ENCODE measurements around the gene PRSS3. TPM values are rescaled to one million over a fixed set of nuclear protein-coding genes. Genes with fewer than 3 reads are reported as not detected.
A peak's percentile ranks its signal among the peaks of the same experiment; 100 is the strongest.

PRSS3 gene
- total RNA-seq, 1 experiment from 2014 or later, result 66.3 TPM

DNA sequence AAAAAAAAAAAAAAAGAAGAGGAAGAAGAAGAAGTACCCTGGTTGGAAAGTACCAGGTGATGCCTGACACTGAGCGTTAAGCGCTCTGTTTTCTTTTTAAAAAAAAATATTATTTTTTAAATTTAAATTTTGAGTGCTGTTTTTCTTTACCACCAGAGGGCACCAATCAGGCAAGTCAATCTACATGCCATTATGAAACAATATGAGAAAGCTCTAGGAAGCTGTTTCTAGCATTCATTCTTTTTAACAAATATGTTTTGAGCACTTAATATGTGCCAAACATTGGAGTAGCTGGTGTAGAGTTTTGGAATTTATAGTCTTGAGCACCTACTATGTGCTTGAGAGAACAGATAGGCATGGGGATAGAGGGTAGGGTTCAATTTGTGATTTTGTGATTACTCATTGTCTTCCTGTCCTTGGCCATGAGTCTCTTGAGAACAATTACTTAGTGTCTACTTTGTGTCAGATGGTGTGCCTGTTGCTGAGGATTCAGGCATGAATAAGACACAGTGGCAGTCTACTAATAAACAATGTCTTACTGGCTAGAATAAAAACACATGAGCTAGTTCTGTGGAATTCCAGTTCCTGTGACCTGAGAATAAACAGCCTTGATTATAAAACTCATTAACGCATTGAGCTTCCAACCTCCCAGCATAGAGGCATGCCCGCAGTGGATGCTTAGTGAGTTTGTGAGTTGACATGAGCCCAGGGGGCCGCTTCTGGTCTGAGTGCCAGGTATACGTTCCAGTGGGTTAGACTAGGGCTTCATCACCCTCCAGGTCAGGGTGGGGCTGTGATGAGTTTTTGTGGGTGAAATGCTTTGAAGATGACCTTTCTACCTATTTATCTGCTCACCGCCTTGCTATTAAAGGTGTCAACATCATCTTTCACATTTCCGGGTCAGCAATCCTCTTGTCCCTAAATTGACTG is 18.6 kb downstream of the PRSS3 start (continued):
- TF ChIP-seq CEBPB (IDR thresholded peaks at IDR 0.05; ENCODE audit: low read depth) (peak; percentile 38), ZFX (IDR thresholded peaks at IDR 0.05) (no peak), JUND (IDR thresholded peaks at IDR 0.05) (0 out of 2 replicates have a peak, but pooled peaks have one; percentile 6), RAD21 (IDR thresholded peaks at IDR 0.05; ENCODE audit: low read depth) (peak; percentile 59), EZH2phosphoT487 (IDR thresholded peaks at IDR 0.05; ENCODE audit: borderline replicate concordance) (no peak), ELF1 (IDR thresholded peaks at IDR 0.05; ENCODE audit: borderline replicate concordance, low read depth) (no peak), CBX3 (IDR thresholded peaks at IDR 0.05; ENCODE audit: low read depth) (0 out of 2 replicates have a peak, but pooled peaks have one; percentile 52), EGR1 (IDR thresholded peaks at IDR 0.05; ENCODE audit: low read depth) (no peak)

DNA sequence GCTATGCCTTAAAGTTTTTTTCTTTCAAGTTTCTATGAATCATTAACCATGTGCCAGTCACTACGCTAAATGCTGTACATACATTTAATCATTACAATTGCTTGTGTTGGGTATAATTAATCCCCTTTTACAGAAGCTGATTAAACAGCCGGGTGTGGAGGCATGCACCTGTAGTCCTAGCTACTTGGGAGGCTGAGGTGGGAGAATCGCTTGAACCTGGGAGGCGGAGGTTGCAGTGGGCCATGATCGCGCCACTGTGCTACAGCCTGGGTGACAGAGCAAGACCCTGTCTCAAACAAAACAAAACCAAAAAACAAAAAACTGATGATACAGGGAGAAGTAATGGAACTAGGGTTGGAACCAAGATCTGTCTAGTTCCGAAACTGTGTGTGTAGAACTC is 20.4 kb downstream of the PRSS3 start:
- Histone ChIP-seq H3K4me1 (ENCODE audit: control insufficient read depth in 1 of 2, insufficient read depth in 2 of 2, low read length in 2 of 2) (peaks cover 28 to 54% of the 10 kb centered on the region in 2 experiments), H3K4me3 (replicated peaks in 1 of 2; ENCODE audit: low read depth in 1 of 2, low read length in 2 of 2) (peak overlapping the region in 1 of 2 experiments; percentile 87; a peak in 2 of 4 replicates), H3K9ac (ENCODE audit: low read length) (peak overlapping the region; percentile 93), H3K4me2 (ENCODE audit: low read length) (peak overlapping the region; percentile 91), H3K79me2 (ENCODE audit: insufficient read depth, low read length) (peaks cover 36% of the 10 kb centered on the region), H3K36me3 (ENCODE audit: control insufficient read depth in 1 of 2, insufficient read depth in 2 of 2, low read length in 2 of 2) (no peaks in the 10 kb centered on the region; a peak in 1 of 4 replicates), H3K9me3 (ENCODE audit: control insufficient read depth in 1 of 2, insufficient read depth in 1 of 2, low read depth in 1 of 2, low read length in 2 of 2) (no peaks in the 10 kb centered on the region), H3K27me3 (ENCODE audit: insufficient read depth, low read length) (no peaks in the 10 kb centered on the region), H3K9me2 (ENCODE audit: insufficient read depth) (no peaks in the 10 kb centered on the region), H3K27ac (ENCODE audit: low read depth, low read length) (peak overlapping the region; percentile 95), H2AFZ (ENCODE audit: low read depth, low read length, poor library complexity, severe bottlenecking) (no peak overlapping the region), H4K20me1 (ENCODE audit: insufficient read depth) (peaks cover 4% of the 10 kb centered on the region; the same call in 1 of the 2 replicates)
- ATAC-seq, result no peak
- ChIA-PET RAD21 (ENCODE audit: low non-redundant PET in 1 of 2, low total read pairs in 2 of 2, uncharacterized antibody in 2 of 2, unreplicated experiment in 2 of 2) (no interaction called here), POLR2A (no interaction called here), CTCF (interaction anchor here (0.8 to 1.0 kb wide), 2 partner anchors 34 to 37 kb away, joined by 3 read pairs; no protein-coding TSS in a partner anchor)
- intact Hi-C loops (cut with micrococcal nuclease), result loop anchor here (2.0 to 10.0 kb wide), 3 partner anchors 37 to 259 kb away; no protein-coding TSS in a partner anchor
- BruUV-seq (replicated peaks), result no TSS peak
- DNase-seq (ENCODE audit: low read depth, low spot score), result no peak
- TF ChIP-seq, protein P1, sequence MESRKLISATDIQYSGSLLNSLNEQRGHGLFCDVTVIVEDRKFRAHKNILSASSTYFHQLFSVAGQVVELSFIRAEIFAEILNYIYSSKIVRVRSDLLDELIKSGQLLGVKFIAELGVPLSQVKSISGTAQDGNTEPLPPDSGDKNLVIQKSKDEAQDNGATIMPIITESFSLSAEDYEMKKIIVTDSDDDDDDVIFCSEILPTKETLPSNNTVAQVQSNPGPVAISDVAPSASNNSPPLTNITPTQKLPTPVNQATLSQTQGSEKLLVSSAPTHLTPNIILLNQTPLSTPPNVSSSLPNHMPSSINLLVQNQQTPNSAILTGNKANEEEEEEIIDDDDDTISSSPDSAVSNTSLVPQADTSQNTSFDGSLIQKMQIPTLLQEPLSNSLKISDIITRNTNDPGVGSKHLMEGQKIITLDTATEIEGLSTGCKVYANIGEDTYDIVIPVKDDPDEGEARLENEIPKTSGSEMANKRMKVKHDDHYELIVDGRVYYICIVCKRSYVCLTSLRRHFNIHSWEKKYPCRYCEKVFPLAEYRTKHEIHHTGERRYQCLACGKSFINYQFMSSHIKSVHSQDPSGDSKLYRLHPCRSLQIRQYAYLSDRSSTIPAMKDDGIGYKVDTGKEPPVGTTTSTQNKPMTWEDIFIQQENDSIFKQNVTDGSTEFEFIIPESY (IDR thresholded peaks at IDR 0.05; ENCODE audit: extremely low read depth, insufficient replicate concordance, low read length), result no peak
- TF ChIP-seq YY1 (IDR thresholded peaks at IDR 0.05; ENCODE audit: extremely low read depth, insufficient replicate concordance, low read depth, low read length), result no peak
- no peak for TF ChIP-seq EZH2phosphoT487 (IDR thresholded peaks at IDR 0.05; ENCODE audit: borderline replicate concordance)
- TF ChIP-seq ELF1 (IDR thresholded peaks at IDR 0.05; ENCODE audit: borderline replicate concordance, low read depth), result no peak
- no peak for TF ChIP-seq FOSL1 (IDR thresholded peaks at IDR 0.05; ENCODE audit: low read depth)
- no peak for TF ChIP-seq EZH2 (IDR thresholded peaks at IDR 0.05)
- no peak for TF ChIP-seq CEBPB (IDR thresholded peaks at IDR 0.05; ENCODE audit: low read depth)
- no peak for TF ChIP-seq EGR1 (IDR thresholded peaks at IDR 0.05; ENCODE audit: low read depth)
- no peak for TF ChIP-seq TCF7L2 (IDR thresholded peaks at IDR 0.05; ENCODE audit: borderline replicate concordance, extremely low read depth, insufficient read depth, insufficient read length)
- no peak for TF ChIP-seq ZFX (IDR thresholded peaks at IDR 0.05)
- no peak for TF ChIP-seq CBX3 (IDR thresholded peaks at IDR 0.05; ENCODE audit: low read depth)
- no peak for TF ChIP-seq SP1 (IDR thresholded peaks at IDR 0.05; ENCODE audit: low read depth)
- TF ChIP-seq, protein P2, sequence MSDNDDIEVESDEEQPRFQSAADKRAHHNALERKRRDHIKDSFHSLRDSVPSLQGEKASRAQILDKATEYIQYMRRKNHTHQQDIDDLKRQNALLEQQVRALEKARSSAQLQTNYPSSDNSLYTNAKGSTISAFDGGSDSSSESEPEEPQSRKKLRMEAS (IDR thresholded peaks at IDR 0.05), result no peak
- TF ChIP-seq, protein P3, sequence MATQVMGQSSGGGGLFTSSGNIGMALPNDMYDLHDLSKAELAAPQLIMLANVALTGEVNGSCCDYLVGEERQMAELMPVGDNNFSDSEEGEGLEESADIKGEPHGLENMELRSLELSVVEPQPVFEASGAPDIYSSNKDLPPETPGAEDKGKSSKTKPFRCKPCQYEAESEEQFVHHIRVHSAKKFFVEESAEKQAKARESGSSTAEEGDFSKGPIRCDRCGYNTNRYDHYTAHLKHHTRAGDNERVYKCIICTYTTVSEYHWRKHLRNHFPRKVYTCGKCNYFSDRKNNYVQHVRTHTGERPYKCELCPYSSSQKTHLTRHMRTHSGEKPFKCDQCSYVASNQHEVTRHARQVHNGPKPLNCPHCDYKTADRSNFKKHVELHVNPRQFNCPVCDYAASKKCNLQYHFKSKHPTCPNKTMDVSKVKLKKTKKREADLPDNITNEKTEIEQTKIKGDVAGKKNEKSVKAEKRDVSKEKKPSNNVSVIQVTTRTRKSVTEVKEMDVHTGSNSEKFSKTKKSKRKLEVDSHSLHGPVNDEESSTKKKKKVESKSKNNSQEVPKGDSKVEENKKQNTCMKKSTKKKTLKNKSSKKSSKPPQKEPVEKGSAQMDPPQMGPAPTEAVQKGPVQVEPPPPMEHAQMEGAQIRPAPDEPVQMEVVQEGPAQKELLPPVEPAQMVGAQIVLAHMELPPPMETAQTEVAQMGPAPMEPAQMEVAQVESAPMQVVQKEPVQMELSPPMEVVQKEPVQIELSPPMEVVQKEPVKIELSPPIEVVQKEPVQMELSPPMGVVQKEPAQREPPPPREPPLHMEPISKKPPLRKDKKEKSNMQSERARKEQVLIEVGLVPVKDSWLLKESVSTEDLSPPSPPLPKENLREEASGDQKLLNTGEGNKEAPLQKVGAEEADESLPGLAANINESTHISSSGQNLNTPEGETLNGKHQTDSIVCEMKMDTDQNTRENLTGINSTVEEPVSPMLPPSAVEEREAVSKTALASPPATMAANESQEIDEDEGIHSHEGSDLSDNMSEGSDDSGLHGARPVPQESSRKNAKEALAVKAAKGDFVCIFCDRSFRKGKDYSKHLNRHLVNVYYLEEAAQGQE (IDR thresholded peaks at IDR 0.05; ENCODE audit: low read depth), result no peak
- no peak for TF ChIP-seq RAD21 (IDR thresholded peaks at IDR 0.05; ENCODE audit: low read depth)
- TF ChIP-seq, protein P4, sequence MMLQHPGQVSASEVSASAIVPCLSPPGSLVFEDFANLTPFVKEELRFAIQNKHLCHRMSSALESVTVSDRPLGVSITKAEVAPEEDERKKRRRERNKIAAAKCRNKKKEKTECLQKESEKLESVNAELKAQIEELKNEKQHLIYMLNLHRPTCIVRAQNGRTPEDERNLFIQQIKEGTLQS (IDR thresholded peaks at IDR 0.05), result no peak
- no peak for TF ChIP-seq POLR2A (IDR thresholded peaks at IDR 0.05; ENCODE audit: borderline replicate concordance, extremely low read depth, insufficient read depth, insufficient read length)
